HepG2 (cell line): ENCODE data around the gene TAF8. TPM values are rescaled to one million over a fixed set of nuclear protein-coding genes. Genes with fewer than 3 reads are reported as not detected.

Source experiments
- ATAC-seq: fragments of 200-7000 bp; cut with Tn5 transposase; 3 replicates; pipeline ENCODE4 v1.9.1; 2020; ENCODE audit warnings: mild to moderate bottlenecking, moderate library complexity
- BruUV-seq: library from RNA; stranded (reverse); fragments of 400-500 nt; replicated peaks from 2 replicates; lab custom pipeline; 2021; lab: Mats Ljungman, UMichigan
- CTCF ChIA-PET: fragments of 300-600 bp; formaldehyde crosslinking; extraction: SDS; loops from one replicate; lab custom pipeline; 2021; ENCODE audit warnings: low total read pairs, inconsistent platforms, low intra/inter-chr PET ratio; lab: Yijun Ruan, JAX
- POLR2A ChIA-PET: fragments of 350-600 bp; sonication (Branson Sonifier 250); formaldehyde crosslinking; loops from one replicate; lab custom pipeline; 2020; ENCODE audit warnings: antibody characterized with exemption, inconsistent platforms; lab: Yijun Ruan, JAX
- DNase-seq: peaks from one replicate; pipeline ENCODE4 v3.0.0-alpha.2; 2015; ENCODE audit warnings: low spot score
- FAIRE-seq: peaks from 3 replicates; lab custom pipeline; 2011; peaks lifted over from hg19 to GRCh38; lab: Jason Lieb, UNC
- H2AFZ ChIP-seq: one replicate; pipeline ENCODE4 v1.6.1; 2011; ENCODE audit warnings: low read length, inconsistent platforms
- H3K27ac ChIP-seq: fragments of 300-600 bp; 3 replicates; pipeline ENCODE4 v1.8.0; 2011; ENCODE audit warnings: mixed run types, mild to moderate bottlenecking, mixed read lengths, low read length, inconsistent platforms; ENCODE audit not compliant: insufficient read depth; ENCODE audit errors: extremely low read length
- H3K27me3 ChIP-seq, 2 experiments: fragments of 200-600 bp in 1 of 2; 2 replicates in 1 of 2; 3 replicates in 1 of 2; pipeline versions ENCODE4 v1.6.0 to v1.8.0; 2011; ENCODE audit warnings: low read length in 2 of 2, mild to moderate bottlenecking in 2 of 2, moderate library complexity in 2 of 2, inconsistent platforms in 1 of 2; ENCODE audit not compliant: insufficient read depth in 2 of 2, control insufficient read depth in 1 of 2
- H3K36me3 ChIP-seq, 2 experiments: fragments of 200-600 bp in 1 of 2; replicated peaks in 1 of 2; 2 replicates in 1 of 2; 3 replicates in 1 of 2; pipeline versions ENCODE4 v1.5.1 to v1.8.0; 2011; ENCODE audit warnings: low read length in 2 of 2, inconsistent platforms in 1 of 2; ENCODE audit not compliant: insufficient read depth in 2 of 2, control insufficient read depth in 1 of 2
- H3K4me1 ChIP-seq: 2 replicates; pipeline ENCODE4 v1.5.1; 2012; ENCODE audit warnings: low read length, inconsistent platforms; ENCODE audit not compliant: insufficient read depth
- H3K4me2 ChIP-seq: 2 replicates; pipeline ENCODE4 v1.6.0; 2011; ENCODE audit warnings: low read depth, low read length, inconsistent platforms
- H3K4me3 ChIP-seq, 3 experiments: fragments of 200-600 bp in 1 of 3; sonication (generic), shearing (Covaris generic) in 1 of 3; replicated peaks in 1 of 3; 2 replicates each; pipeline ENCODE4 v1.5.1; 2011 to 2016; ENCODE audit warnings: low read length in 3 of 3, inconsistent platforms in 2 of 3, low read depth in 2 of 3, mild to moderate bottlenecking in 2 of 3, control low read depth in 1 of 3, mixed read lengths in 1 of 3; ENCODE audit not compliant: insufficient read depth in 1 of 3
- H3K79me2 ChIP-seq: one replicate; pipeline ENCODE4 v1.6.1; 2011; ENCODE audit warnings: low read length, inconsistent platforms; ENCODE audit not compliant: insufficient read depth
- H3K9ac ChIP-seq: 2 replicates; pipeline ENCODE4 v1.6.0; 2011; ENCODE audit warnings: mild to moderate bottlenecking, low read depth, low read length, inconsistent platforms; ENCODE audit not compliant: insufficient read depth
- H3K9me3 ChIP-seq: 2 replicates; pipeline ENCODE4 v1.5.1; 2012; ENCODE audit warnings: mild to moderate bottlenecking, low read length
- H4K20me1 ChIP-seq: 2 replicates; pipeline ENCODE4 v1.6.0; 2011; ENCODE audit warnings: inconsistent platforms, mild to moderate bottlenecking, low read length, moderate library complexity; ENCODE audit not compliant: insufficient read depth
- ATF3 ChIP-seq: sonication (generic); formaldehyde crosslinking; IDR thresholded peaks from 2 replicates; pipeline ENCODE4 v1.4.0; 2020; ENCODE audit warnings: missing genetic modification reagents
- CBX2 ChIP-seq, 2 experiments: fragments of 200-600 bp in 1 of 2; sonication (generic); formaldehyde crosslinking in 1 of 2; IDR thresholded peaks; 2 replicates each; pipeline versions ENCODE4 v1.7.0 to v1.8.1; 2018 to 2022; ENCODE audit warnings: low read depth in 2 of 2, low read length in 1 of 2, mild to moderate bottlenecking in 1 of 2, missing genetic modification reagents in 1 of 2
- ELF3 ChIP-seq: IDR thresholded peaks from 2 replicates; pipeline ENCODE4 v1.6.1; 2016; ENCODE audit warnings: missing genetic modification reagents, missing compliant biosample characterization
- GATAD1 ChIP-seq: IDR thresholded peaks from 2 replicates; pipeline ENCODE4 v1.6.1; 2016; ENCODE audit warnings: missing genetic modification reagents, missing compliant biosample characterization
- HDAC1 ChIP-seq: sonication (generic); formaldehyde crosslinking; IDR thresholded peaks from 2 replicates; pipeline ENCODE4 v1.5.1; 2020; ENCODE audit warnings: mild to moderate bottlenecking, missing genetic modification reagents
- LRRFIP1 ChIP-seq: sonication (generic); formaldehyde crosslinking; conservative IDR thresholded peaks from 2 replicates; pipeline ENCODE4 v1.4.0; 2020; ENCODE audit warnings: missing genetic modification reagents
- MAX ChIP-seq: IDR thresholded peaks from 2 replicates; pipeline ENCODE4 v1.6.1; 2012; ENCODE audit warnings: inconsistent platforms
- MTF2 ChIP-seq: sonication (generic); formaldehyde crosslinking; IDR thresholded peaks from 2 replicates; pipeline ENCODE4 v1.5.0; 2020; ENCODE audit warnings: missing genetic modification reagents, borderline replicate concordance
- PHF20 ChIP-seq: sonication (generic); formaldehyde crosslinking; IDR thresholded peaks from 2 replicates; pipeline ENCODE4 v1.5.0; 2020; ENCODE audit warnings: mild to moderate bottlenecking, missing genetic modification reagents
- RCOR2 ChIP-seq: IDR thresholded peaks from 2 replicates; pipeline ENCODE4 v1.6.1; 2016; ENCODE audit warnings: missing biosample characterization, missing genetic modification reagents
- RELA ChIP-seq: sonication (generic); formaldehyde crosslinking; IDR thresholded peaks from 2 replicates; pipeline ENCODE4 v1.4.0; 2020; ENCODE audit warnings: missing genetic modification reagents
- SIX1 ChIP-seq: sonication (generic); formaldehyde crosslinking; IDR thresholded peaks from 2 replicates; pipeline ENCODE4 v1.4.0; 2020; ENCODE audit warnings: missing genetic modification reagents, borderline replicate concordance
- ZNF256 ChIP-seq: sonication (generic); formaldehyde crosslinking; conservative IDR thresholded peaks from 2 replicates; pipeline ENCODE4 v1.4.0; 2020; ENCODE audit warnings: missing genetic modification reagents
- ZNF451 ChIP-seq: sonication (generic); formaldehyde crosslinking; IDR thresholded peaks from 2 replicates; pipeline ENCODE4 v1.5.0; 2020; ENCODE audit warnings: mild to moderate bottlenecking, missing genetic modification reagents
- ZNF468 ChIP-seq: sonication (generic); formaldehyde crosslinking; IDR thresholded peaks from 2 replicates; pipeline ENCODE4 v1.8.0; 2022; ENCODE audit warnings: mild to moderate bottlenecking, moderate library complexity, missing genetic modification reagents
- ZNF558 ChIP-seq: sonication (generic); formaldehyde crosslinking; IDR thresholded peaks from 2 replicates; pipeline ENCODE4 v1.9.0; 2022; ENCODE audit warnings: mild to moderate bottlenecking, missing genetic modification reagents, borderline replicate concordance
- ZNF562 ChIP-seq: sonication (generic); formaldehyde crosslinking; IDR thresholded peaks from 2 replicates; pipeline ENCODE4 v1.8.0; 2022; ENCODE audit warnings: missing genetic modification reagents, borderline replicate concordance
- ZNF768 ChIP-seq: sonication (generic); formaldehyde crosslinking; IDR thresholded peaks from 2 replicates; pipeline ENCODE4 v1.4.0; 2020; ENCODE audit warnings: missing genetic modification reagents
- ZNF788 ChIP-seq: sonication (generic); formaldehyde crosslinking; IDR thresholded peaks from 2 replicates; pipeline ENCODE4 v1.5.0; 2020; ENCODE audit warnings: mild to moderate bottlenecking, missing genetic modification reagents, borderline replicate concordance
- WGBS: methylation state at CpG from one replicate; pipeline ENCODE4 v1.1.6; 2017; ENCODE audit warnings: low lambda C conversion rate; 5-methylcytosine and 5-hydroxymethylcytosine counted together
- in situ Hi-C: cut with HindIII; loops from 2 replicates; pipeline ENCODE4 v1.10.0; 2017; ENCODE audit warnings: low pct_unique_long_range_greater_than_20kb; ENCODE audit not compliant: extremely low pct_ligation_motif_present
- intact Hi-C: fragments of 100-400 bp; cut with micrococcal nuclease; formaldehyde crosslinking; loops from one replicate; pipeline ENCODE4 v1.10.0; 2022; ENCODE audit not compliant: unreplicated experiment
- polyA plus RNA-seq, 8 experiments: library from polyadenylated mRNA; depleted of rRNA in 3 of 8; stranded (reverse) in 7 of 8; unstranded in 1 of 8; fragments of >200 nt; fragmentation: Illumina TruSeq in 4 of 8; extraction: Trizol in 4 of 8; gene quantifications; 2 replicates each; pipeline versions ENCODE4 v1.2.1 to v1.2.3, GENCODE V29; 2011 to 2016; ENCODE audit warnings: low read depth in 4 of 8, missing spikeins in 1 of 8, mixed read lengths in 1 of 8; ENCODE audit not compliant: insufficient read depth in 1 of 8
- total RNA-seq, 5 experiments: library from RNA; depleted of rRNA; stranded (reverse); fragments of >200 nt; fragmentation: Illumina TruSeq; extraction: Trizol; gene quantifications; 2 replicates each; pipeline ENCODE4 v1.2.3, GENCODE V29; 2016; ENCODE audit warnings: low read depth in 1 of 5

The TAF8 gene
- total and polyA plus RNA-seq, 2 of the 13 experiments (the other 11 are each of a cell fraction or from before 2014, with no cell fraction given): 25.2 to 25.8 TPM

GRCh38 chr6:42099340-42100028 lies 49.2 kb downstream of the TAF8 start:
- Histone ChIP-seq H3K79me2 (no peaks in the 10 kb centered on the region), H3K4me1 (peaks cover 84% of the 10 kb centered on the region), H3K27ac (peak overlapping the region; percentile 31), H2AFZ (no peak overlapping the region), H3K9ac (peak overlapping the region; percentile 36), H3K4me2 (peak overlapping the region; percentile 86), H3K4me3 (peak overlapping the region; percentile 23 to 62 (median 32)), H3K36me3 (no peaks in the 10 kb centered on the region), H3K9me3 (no peaks in the 10 kb centered on the region), H3K27me3 (no peaks in the 10 kb centered on the region), H4K20me1 (no peaks in the 10 kb centered on the region)
- intact Hi-C loops (loop anchor here (2.0 kb wide), 1 partner anchor 19 kb away; no protein-coding TSS in a partner anchor), in situ Hi-C loops (no loop called here)
- DNase-seq: peak; percentile 39
- ChIA-PET POLR2A (interaction anchor here (0.6 to 4.0 kb wide), 16 partner anchors 10 to 688 kb away, joined by 3 to 34 read pairs (median 4); partner anchors contain the start of genes C6orf132, TAF8 and UBR2), CTCF (no interaction called here)
- peak; percentile 64 for ATAC-seq
- WGBS: 0% methylated on average over 7 of the region's 13 CpGs
- no TSS peak for BruUV-seq
- FAIRE-seq: no peak
- TF ChIP-seq ELF3 (CRISPR knock-in tag) (peak; percentile 89), ZNF558 (CRISPR knock-in tag) (no peak), MAX (0 out of 2 replicates have a peak, but pooled peaks have one; percentile 12), ZNF768 (peak; percentile 43; the same call in 1 of the 2 replicates), SIX1 (peak; percentile 28; the same call in 1 of the 2 replicates), HDAC1 (CRISPR knock-in tag) (peak; percentile 25; the same call in 1 of the 2 replicates), RCOR2 (CRISPR knock-in tag) (0 out of 2 replicates have a peak, but pooled peaks have one; percentile 17), ZNF256 (CRISPR knock-in tag) (no peak), PHF20 (CRISPR knock-in tag) (no peak), ZNF468 (CRISPR knock-in tag) (no peak), GATAD1 (CRISPR knock-in tag) (0 out of 2 replicates have a peak, but pooled peaks have one; percentile 34), ZNF788 (CRISPR knock-in tag) (peak; percentile 75), CBX2 (IDR thresholded peaks at IDR 0.05; ENCODE audit: low read depth, low read length) (no peak), CBX2 (CRISPR knock-in tag; IDR thresholded peaks at IDR 0.05; ENCODE audit: low read depth) (no peak), ZNF562 (no peak), LRRFIP1 (no peak), ZNF451 (no peak), ATF3 (CRISPR knock-in tag) (0 out of 2 replicates have a peak, but pooled peaks have one; percentile 32), RELA (CRISPR knock-in tag) (no peak), MTF2 (CRISPR knock-in tag) (no peak)
